Immature natural killer cell (primary cell): ENCODE data around the gene RAPGEF2. TPM values are rescaled to one million over a fixed set of nuclear protein-coding genes. Genes with fewer than 3 reads are reported as not detected.
A peak's percentile ranks its signal among the peaks of the same experiment; 100 is the strongest.

Experiments
- DNase-seq, 3 donors: peaks; one replicate each; pipeline ENCODE4 v3.0.0; 2022; ENCODE audit warnings: mixed read lengths in 1 of 3
- H3K27ac Mint-ChIP-seq, 6 donors: one replicate each; pipeline ENCODE4 v1.8.0; 2020; ENCODE audit warnings: mixed read lengths in 6 of 6, mild to moderate bottlenecking in 5 of 6, inconsistent platforms in 4 of 6, moderate library complexity in 3 of 6
- H3K27me3 Mint-ChIP-seq, 3 donors: one replicate each; pipeline ENCODE4 v1.8.0; 2020 to 2021; ENCODE audit warnings: low read depth in 3 of 3, mild to moderate bottlenecking in 3 of 3, mixed read lengths in 3 of 3, moderate library complexity in 3 of 3, inconsistent platforms in 1 of 3
- H3K36me3 Mint-ChIP-seq, 3 donors: one replicate each; pipeline ENCODE4 v1.8.0; 2020; ENCODE audit warnings: mixed read lengths in 3 of 3, inconsistent platforms in 2 of 3, mild to moderate bottlenecking in 2 of 3
- H3K4me1 Mint-ChIP-seq, 2 donors: one replicate each; pipeline ENCODE4 v1.8.0; 2020; ENCODE audit warnings: inconsistent platforms in 2 of 2, mild to moderate bottlenecking in 2 of 2, mixed read lengths in 2 of 2, moderate library complexity in 1 of 2
- H3K4me3 Mint-ChIP-seq, 5 donors: one replicate each; pipeline ENCODE4 v1.8.0; 2020; ENCODE audit warnings: mild to moderate bottlenecking in 5 of 5, mixed read lengths in 5 of 5, inconsistent platforms in 3 of 5, moderate library complexity in 3 of 5
- H3K9me3 Mint-ChIP-seq, 6 donors: one replicate each; pipeline ENCODE4 v1.8.0; 2020; ENCODE audit warnings: mild to moderate bottlenecking in 6 of 6, mixed read lengths in 6 of 6, inconsistent platforms in 4 of 6, moderate library complexity in 3 of 6
- polyA plus RNA-seq, 3 donors: library from polyadenylated mRNA; unstranded; fragments of 300-500 nt; fragmentation: Illumina TruSeq; gene quantifications; one replicate each; pipeline ENCODE4 v1.2.3, GENCODE V29; 2021

Gene RAPGEF2
- polyA plus RNA-seq, 3 donors from 2014 or later: 0.22 to 1.7 (median 0.46) TPM

DNA sequence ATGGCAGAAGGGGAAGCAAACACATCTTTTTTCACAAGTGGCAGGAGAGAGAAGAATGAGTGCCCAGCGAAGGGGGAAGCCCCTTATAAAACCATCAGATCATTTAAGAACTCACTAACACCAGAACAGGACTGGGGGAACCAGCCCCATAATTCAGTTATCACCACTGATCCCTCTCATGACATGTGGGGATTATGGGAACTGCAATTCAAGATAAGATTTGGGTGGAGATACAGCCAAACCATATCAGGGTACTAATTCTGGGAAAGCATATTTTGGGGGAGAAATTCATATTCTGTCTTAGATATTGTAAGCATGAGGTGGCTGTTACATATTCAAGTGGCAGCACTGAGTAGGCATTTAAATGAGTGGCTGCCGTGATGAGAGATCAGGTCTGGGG is 87.8 kb downstream of the RAPGEF2 start:
- DNase-seq: no peak
- no peaks in the 10 kb centered on the region for H3K9me3 Mint-ChIP-seq
- H3K27ac Mint-ChIP-seq: no peak overlapping the region
- H3K4me1 Mint-ChIP-seq: peaks cover 0 to 1% of the 10 kb centered on the region in 2 donors
- no peaks in the 10 kb centered on the region for H3K36me3 Mint-ChIP-seq
- no peak overlapping the region for H3K4me3 Mint-ChIP-seq
- H3K27me3 Mint-ChIP-seq: peaks cover 0 to 2% (median 2%) of the 10 kb centered on the region in 3 donors

- Mint-ChIP-seq H3K9me3 (no peaks in the 10 kb centered on the region), H3K4me3 (no peak overlapping the region), H3K27ac (no peak overlapping the region), H3K36me3 (no peaks in the 10 kb centered on the region), H3K27me3 (peaks cover 0 to 2% (median 2%) of the 10 kb centered on the region in 3 donors), H3K4me1 (no peaks in the 10 kb centered on the region)
- DNase-seq: no peak
Measured at GRCh38 chr4:159191989-159192388, 89.1 kb downstream of the RAPGEF2 start.

DNA sequence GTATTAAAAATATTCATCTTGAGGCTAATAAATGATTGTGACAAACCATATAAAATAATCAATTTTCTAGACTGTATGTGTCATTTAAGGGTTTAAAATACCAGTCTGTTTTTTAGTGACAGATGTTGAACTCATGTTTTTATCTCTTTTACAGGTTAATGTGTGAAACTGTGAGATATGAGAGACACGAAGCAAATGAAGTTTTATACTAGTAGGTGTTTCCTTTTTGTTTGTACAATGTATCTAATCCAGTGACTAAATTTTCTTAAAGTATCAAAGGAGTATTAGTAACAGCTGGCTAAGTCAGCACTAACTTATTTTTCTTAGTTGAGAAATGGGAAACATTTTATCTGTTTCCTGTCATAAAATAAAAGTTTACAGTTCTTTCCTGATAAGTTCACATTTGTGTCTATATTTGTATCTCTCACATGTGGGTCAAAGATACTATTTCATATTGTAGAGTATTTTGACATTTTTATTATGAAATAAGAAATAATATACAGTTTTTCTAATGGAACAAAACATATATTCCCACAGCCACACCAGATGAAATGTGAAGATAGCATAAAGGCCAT is 90.3 kb downstream of the RAPGEF2 start:
- no peak overlapping the region for H3K27ac Mint-ChIP-seq
- H3K36me3 Mint-ChIP-seq: no peaks in the 10 kb centered on the region
- no peaks in the 10 kb centered on the region for H3K9me3 Mint-ChIP-seq
- no peak for DNase-seq
- no peak overlapping the region for H3K4me3 Mint-ChIP-seq
- peaks cover 2% of the 10 kb centered on the region in 3 donors for H3K27me3 Mint-ChIP-seq
- H3K4me1 Mint-ChIP-seq: peaks cover 0 to 2% of the 10 kb centered on the region in 2 donors

DNA sequence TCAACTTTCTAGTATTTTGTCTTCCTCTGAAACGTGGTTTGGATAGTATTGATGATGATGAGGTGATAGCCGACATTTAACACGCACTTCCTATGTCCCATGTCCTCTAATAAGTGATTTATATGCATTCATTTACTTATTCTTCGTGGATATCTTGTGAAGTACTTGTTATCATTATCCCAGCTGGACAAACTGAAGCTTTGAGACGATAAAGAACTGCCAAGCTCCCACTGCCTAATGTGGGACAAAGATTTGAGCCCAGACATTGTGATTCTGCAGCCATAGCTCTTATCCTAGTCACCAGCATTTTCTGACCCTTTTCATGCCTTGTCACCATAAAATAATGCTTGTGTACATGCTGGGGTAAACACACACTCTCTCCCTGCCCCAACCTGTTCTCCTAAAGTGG is 92.5 kb downstream of the RAPGEF2 start:
- Mint-ChIP-seq H3K9me3 (no peaks in the 10 kb centered on the region), H3K4me1 (peaks cover 0 to 2% of the 10 kb centered on the region in 2 donors), H3K27ac (no peak overlapping the region), H3K36me3 (no peaks in the 10 kb centered on the region), H3K27me3 (peaks cover 2% of the 10 kb centered on the region in 3 donors), H3K4me3 (no peak overlapping the region)
- DNase-seq: no peak

- no peak for DNase-seq
- Mint-ChIP-seq H3K27ac (no peak overlapping the region), H3K4me3 (no peak overlapping the region), H3K36me3 (no peaks in the 10 kb centered on the region), H3K9me3 (no peaks in the 10 kb centered on the region), H3K4me1 (peaks cover 0 to 2% of the 10 kb centered on the region in 2 donors), H3K27me3 (peaks cover 2% of the 10 kb centered on the region in 3 donors)
Measured at GRCh38 chr4:159197260-159197884, 94.5 kb downstream of the RAPGEF2 start.

DNA sequence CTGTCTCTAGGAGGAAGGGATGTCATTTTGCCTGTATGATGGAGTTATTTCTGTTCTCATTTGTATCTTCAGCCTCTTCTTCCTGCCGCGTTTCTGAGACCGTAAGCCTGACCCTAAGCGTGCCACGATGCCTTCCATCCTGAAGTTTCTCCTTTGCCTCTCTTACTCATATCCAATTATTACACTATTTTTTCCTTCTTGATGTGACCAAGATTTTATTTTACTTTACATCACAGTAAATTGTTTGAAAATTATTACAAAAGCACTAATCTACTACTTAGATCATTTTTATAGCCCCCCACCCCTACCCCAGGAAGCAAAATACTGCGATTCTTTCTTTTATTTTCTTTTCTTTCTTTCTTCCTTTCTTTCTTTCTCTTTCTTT is 95.0 kb downstream of the RAPGEF2 start:
- no peak overlapping the region for H3K4me3 Mint-ChIP-seq
- peaks cover 3% of the 10 kb centered on the region in 2 donors for H3K4me1 Mint-ChIP-seq
- no peak overlapping the region for H3K27ac Mint-ChIP-seq
- no peak for DNase-seq
- H3K36me3 Mint-ChIP-seq: no peaks in the 10 kb centered on the region
- no peaks in the 10 kb centered on the region for H3K9me3 Mint-ChIP-seq
- peaks cover 2% of the 10 kb centered on the region in 3 donors for H3K27me3 Mint-ChIP-seq

GRCh38 chr4:159199826-159200225 is 96.9 kb downstream of the RAPGEF2 start:
- Mint-ChIP-seq H3K4me3 (no peak overlapping the region), H3K4me1 (peaks cover 7 to 16% of the 10 kb centered on the region in 2 donors), H3K9me3 (no peaks in the 10 kb centered on the region), H3K36me3 (no peaks in the 10 kb centered on the region), H3K27me3 (peaks cover under 1 to 2% (median 1%) of the 10 kb centered on the region in 3 donors), H3K27ac (no peak overlapping the region)
- no peak for DNase-seq

- no peak overlapping the region for H3K4me3 Mint-ChIP-seq
- peaks cover 0 to 2% (median 1%) of the 10 kb centered on the region in 3 donors for H3K27me3 Mint-ChIP-seq
- H3K36me3 Mint-ChIP-seq: no peaks in the 10 kb centered on the region
- no peaks in the 10 kb centered on the region for H3K9me3 Mint-ChIP-seq
- no peak overlapping the region for H3K27ac Mint-ChIP-seq
- DNase-seq: no peak
- H3K4me1 Mint-ChIP-seq: peaks cover 15 to 25% of the 10 kb centered on the region in 2 donors
Measured at GRCh38 chr4:159201168-159201567, 98.3 kb downstream of the RAPGEF2 start.

DNA sequence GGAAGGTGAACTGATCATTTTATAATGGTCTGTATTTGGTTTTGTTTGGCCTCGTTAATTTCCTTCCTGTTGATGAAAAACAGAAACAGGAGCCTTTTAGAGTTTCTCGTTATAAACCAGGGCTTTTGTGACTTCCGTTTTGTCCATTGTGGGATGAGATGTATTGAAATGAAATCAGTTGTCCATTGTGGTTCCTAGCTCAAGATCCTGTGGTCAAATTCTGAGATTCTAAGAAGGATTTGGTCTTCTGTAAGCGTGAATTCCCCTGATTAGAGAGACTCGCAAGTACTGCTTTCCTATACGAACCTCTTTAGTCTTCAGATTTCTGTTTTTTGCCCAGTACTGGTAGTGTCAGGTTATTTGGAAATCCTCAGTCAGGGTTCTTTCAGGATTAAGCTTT is 101.7 kb downstream of the RAPGEF2 start:
- Mint-ChIP-seq H3K27ac (peak overlapping the region in 1 of 6 donors; percentile 73), H3K36me3 (no peaks in the 10 kb centered on the region)

GRCh38 chr4:159205466-159205865 is 102.6 kb downstream of the RAPGEF2 start:
- DNase-seq: no peak
- no peak overlapping the region for H3K4me3 Mint-ChIP-seq

More for the DNA sequence above, 101.7 kb downstream of the RAPGEF2 start:
- H3K27me3 Mint-ChIP-seq: peaks cover 0 to 1% (median 0%) of the 10 kb centered on the region in 3 donors
- no peak for DNase-seq
- peaks cover 18 to 34% of the 10 kb centered on the region in 2 donors for H3K4me1 Mint-ChIP-seq
- H3K4me3 Mint-ChIP-seq: no peak overlapping the region
- H3K9me3 Mint-ChIP-seq: no peaks in the 10 kb centered on the region

DNA sequence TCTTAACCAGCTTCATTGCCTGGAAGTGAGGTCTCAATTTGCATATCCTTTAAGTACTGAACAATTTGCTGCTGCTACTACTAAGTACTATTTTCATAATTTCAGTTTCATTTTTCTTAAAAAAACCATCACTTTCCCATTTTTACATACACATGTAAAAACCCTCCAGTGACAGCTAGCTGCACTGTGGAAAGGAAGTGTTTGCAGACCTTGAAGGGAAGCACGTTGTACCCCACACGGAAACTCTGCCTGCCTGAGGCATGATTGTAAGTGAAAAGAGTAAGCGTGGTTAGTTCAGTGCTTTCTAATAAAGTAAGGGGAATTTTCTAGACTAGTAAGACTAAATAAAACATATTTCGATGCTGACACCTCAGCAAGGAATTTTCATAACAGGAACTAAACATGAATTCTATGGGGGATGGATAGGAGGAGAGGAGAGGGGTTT is 103.6 kb downstream of the RAPGEF2 start:
- Mint-ChIP-seq H3K4me1 (peaks cover 18 to 34% of the 10 kb centered on the region in 2 donors), H3K27me3 (peaks cover 0 to 1% (median 0%) of the 10 kb centered on the region in 3 donors), H3K9me3 (no peaks in the 10 kb centered on the region), H3K4me3 (peak overlapping the region in 3 of 5 donors; percentile 15 to 75 (median 34)), H3K27ac (peak overlapping the region in 5 of 6 donors; percentile 2 to 71 (median 18)), H3K36me3 (no peaks in the 10 kb centered on the region)
- peak in 1 of 3 donors; percentile 2 for DNase-seq

More at GRCh38 chr4:159205466-159205865, 102.6 kb downstream of the RAPGEF2 start:
- Mint-ChIP-seq H3K36me3 (no peaks in the 10 kb centered on the region), H3K4me1 (peaks cover 18 to 34% of the 10 kb centered on the region in 2 donors), H3K9me3 (no peaks in the 10 kb centered on the region), H3K27me3 (peaks cover 0 to 1% (median 0%) of the 10 kb centered on the region in 3 donors), H3K27ac (no peak overlapping the region)

DNA sequence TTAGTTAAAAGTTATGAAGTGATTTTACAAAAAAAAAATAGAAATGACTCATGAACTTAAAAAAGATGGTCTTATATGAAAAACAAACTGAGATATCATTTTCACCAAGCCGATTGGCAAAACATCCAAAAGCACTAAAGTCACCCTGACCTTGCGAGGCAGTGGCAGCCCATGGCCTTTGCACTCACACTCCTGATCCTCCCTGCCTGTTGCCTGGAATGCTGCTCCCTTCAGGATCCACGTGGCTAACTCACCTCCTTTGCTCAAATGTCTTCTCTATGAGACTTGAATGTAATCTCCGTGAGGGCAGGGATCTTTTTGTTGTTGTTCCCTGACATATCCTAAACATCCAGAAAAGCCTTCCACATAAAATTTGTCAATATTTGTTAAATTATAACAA is 106.4 kb downstream of the RAPGEF2 start:
- no peak for DNase-seq
- H3K27me3 Mint-ChIP-seq: no peaks in the 10 kb centered on the region
- H3K9me3 Mint-ChIP-seq: no peaks in the 10 kb centered on the region
- H3K27ac Mint-ChIP-seq: no peak overlapping the region
- H3K4me1 Mint-ChIP-seq: peaks cover 16 to 24% of the 10 kb centered on the region in 2 donors
- H3K4me3 Mint-ChIP-seq: no peak overlapping the region
- no peaks in the 10 kb centered on the region for H3K36me3 Mint-ChIP-seq

DNA sequence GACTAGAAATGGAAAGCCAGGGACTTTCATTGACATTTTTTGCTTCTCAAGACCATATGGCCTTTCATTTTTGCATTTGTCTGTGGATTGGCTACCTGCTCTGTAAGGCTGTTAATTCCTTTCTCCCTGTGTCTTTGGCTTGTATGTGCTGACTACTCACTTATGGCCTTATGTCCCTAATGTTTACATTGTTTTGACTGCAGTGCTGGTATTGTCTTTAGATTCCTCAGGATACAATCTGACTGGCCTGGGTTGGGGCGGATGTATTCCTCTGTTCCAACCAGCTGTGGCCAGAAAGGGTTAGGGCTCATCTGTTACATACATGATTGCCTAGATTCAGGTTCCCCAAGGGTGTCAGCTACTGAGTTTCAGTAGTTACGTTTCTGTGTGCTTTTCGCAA is 108.1 kb downstream of the RAPGEF2 start:
- peaks cover 8 to 10% of the 10 kb centered on the region in 2 donors for H3K4me1 Mint-ChIP-seq
- no peaks in the 10 kb centered on the region for H3K36me3 Mint-ChIP-seq
- H3K9me3 Mint-ChIP-seq: no peaks in the 10 kb centered on the region
- no peak overlapping the region for H3K4me3 Mint-ChIP-seq
- peak overlapping the region in 1 of 6 donors; percentile 35 for H3K27ac Mint-ChIP-seq
- DNase-seq: no peak
- no peaks in the 10 kb centered on the region for H3K27me3 Mint-ChIP-seq

DNA sequence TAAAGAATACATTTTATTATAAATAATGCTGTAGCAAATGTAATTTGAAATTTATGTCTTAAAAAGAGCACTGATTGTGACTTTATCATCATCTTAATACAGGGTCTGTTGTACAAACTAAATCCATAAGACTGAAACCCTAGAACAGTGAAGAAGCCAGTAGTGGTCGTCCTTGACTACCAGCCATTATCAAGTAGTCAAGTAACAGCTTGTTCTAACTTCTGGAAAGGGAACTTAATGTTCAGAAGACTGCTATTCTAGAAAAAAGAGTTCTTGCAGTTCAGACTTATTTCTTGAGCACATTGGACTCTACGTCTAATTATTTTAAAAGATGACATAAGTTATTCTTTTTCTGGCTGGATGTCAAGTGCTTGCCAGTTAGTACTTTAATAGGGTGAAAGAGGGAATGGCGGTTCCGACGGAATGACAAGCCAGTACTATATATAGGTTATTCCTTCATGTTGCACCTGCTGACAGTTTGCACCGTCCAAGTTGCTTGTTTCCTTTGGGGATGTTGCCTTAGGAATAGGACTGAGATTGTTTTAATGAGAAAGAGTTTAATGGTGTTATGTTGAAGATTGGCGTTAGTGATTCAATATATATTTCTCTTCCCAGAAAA is 109.9 kb downstream of the RAPGEF2 start:
- Mint-ChIP-seq H3K27ac (no peak overlapping the region), H3K4me3 (no peak overlapping the region), H3K4me1 (no peaks in the 10 kb centered on the region), H3K27me3 (no peaks in the 10 kb centered on the region), H3K36me3 (no peaks in the 10 kb centered on the region), H3K9me3 (no peaks in the 10 kb centered on the region)
- no peak for DNase-seq
